Left lung (tissue), 10 donors: ENCODE measurements around the gene MORN1. TPM values are rescaled to one million over a fixed set of nuclear protein-coding genes. Genes with fewer than 3 reads are reported as not detected.

ENCODE experiments used
- ATAC-seq: fragments of 200-7000 bp; cut with Tn5 transposase; one replicate; pipeline ENCODE4 v1.9.1; 2020; ENCODE audit warnings: moderate library complexity
- DNase-seq, 4 donors: peaks; one replicate each; pipeline ENCODE4 v3.0.0-alpha.2; 2013 to 2020
- H3K27ac ChIP-seq, 2 donors: fragments of 200-600 bp; sonication (generic) in 1 of 2; one replicate each; pipeline versions ENCODE4 v1.5.0 to v1.8.0; 2020 to 2021
- H3K27me3 ChIP-seq, 2 donors: fragments of 200-600 bp; sonication (generic) in 1 of 2; one replicate each; pipeline versions ENCODE4 v1.5.0 to v1.8.0; 2020 to 2021
- H3K36me3 ChIP-seq, 2 donors: fragments of 200-600 bp; sonication (generic) in 1 of 2; one replicate each; pipeline versions ENCODE4 v1.5.0 to v1.8.0; 2020 to 2021
- H3K4me1 ChIP-seq, 2 donors: fragments of 200-600 bp; one replicate each; pipeline ENCODE4 v1.8.0; 2021
- H3K4me3 ChIP-seq, 2 donors: fragments of 200-600 bp; sonication (generic) in 1 of 2; one replicate each; pipeline versions ENCODE4 v1.5.0 to v1.8.0; 2020 to 2021; ENCODE audit warnings: mild to moderate bottlenecking in 1 of 2
- H3K9me3 ChIP-seq, 2 donors: fragments of 200-600 bp; sonication (generic) in 1 of 2; one replicate each; pipeline versions ENCODE4 v1.5.0 to v1.8.0; 2020 to 2021
- intact Hi-C, 2 donors: fragments of 100-400 bp; cut with DNase I; formaldehyde crosslinking; loops; one replicate each; pipeline versions ENCODE4 v1.11.2 to v1.14.2; 2022
- polyA plus RNA-seq, 6 donors: library from polyadenylated mRNA; unstranded; fragments of 120-200 nt; gene quantifications; one replicate each; pipeline ENCODE4 v1.2.1, GENCODE V29; 2013; ENCODE audit not compliant: insufficient read length in 6 of 6
- total RNA-seq, 2 donors: library from RNA; stranded (reverse); fragmentation: NEBNext Ultra II Directional; extraction: Animal tissue kit (Norgen Biotek cat#: 25700); gene quantifications; one replicate each; pipeline ENCODE4 v1.2.1, GENCODE V29; 2021
- TF ChIP-seq, protein P1 (sequence below), 2 donors: fragments of 200-600 bp; sonication (generic) in 1 of 2; IDR thresholded peaks; one replicate each; pipeline versions ENCODE4 v1.5.0 to v1.8.0; 2021; ENCODE audit warnings: antibody characterized with exemption in 2 of 2
- donor health status: DM: no; HTN: yes; CAD: no.
- donor health status: DM: no; HTN: no; CAD: no.

The MORN1 gene
- total and polyA plus RNA-seq, 8 donors, result 7.5 to 17.8 (median 14.1) TPM

GRCh38 chr1:2388004-2388913, 3.1 kb downstream of the MORN1 start:
- no peaks in the 10 kb centered on the region for H3K27me3 ChIP-seq
- TF ChIP-seq, protein P1, sequence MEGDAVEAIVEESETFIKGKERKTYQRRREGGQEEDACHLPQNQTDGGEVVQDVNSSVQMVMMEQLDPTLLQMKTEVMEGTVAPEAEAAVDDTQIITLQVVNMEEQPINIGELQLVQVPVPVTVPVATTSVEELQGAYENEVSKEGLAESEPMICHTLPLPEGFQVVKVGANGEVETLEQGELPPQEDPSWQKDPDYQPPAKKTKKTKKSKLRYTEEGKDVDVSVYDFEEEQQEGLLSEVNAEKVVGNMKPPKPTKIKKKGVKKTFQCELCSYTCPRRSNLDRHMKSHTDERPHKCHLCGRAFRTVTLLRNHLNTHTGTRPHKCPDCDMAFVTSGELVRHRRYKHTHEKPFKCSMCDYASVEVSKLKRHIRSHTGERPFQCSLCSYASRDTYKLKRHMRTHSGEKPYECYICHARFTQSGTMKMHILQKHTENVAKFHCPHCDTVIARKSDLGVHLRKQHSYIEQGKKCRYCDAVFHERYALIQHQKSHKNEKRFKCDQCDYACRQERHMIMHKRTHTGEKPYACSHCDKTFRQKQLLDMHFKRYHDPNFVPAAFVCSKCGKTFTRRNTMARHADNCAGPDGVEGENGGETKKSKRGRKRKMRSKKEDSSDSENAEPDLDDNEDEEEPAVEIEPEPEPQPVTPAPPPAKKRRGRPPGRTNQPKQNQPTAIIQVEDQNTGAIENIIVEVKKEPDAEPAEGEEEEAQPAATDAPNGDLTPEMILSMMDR (IDR thresholded peaks at IDR 0.05), result no peak
- intact Hi-C loops, result loop anchor here in 1 of 2 donors (10.0 kb wide), 1 partner anchor 193 kb away; the partner anchor contains the start of gene FAAP20
- H3K27ac ChIP-seq, result no peak overlapping the region
- H3K9me3 ChIP-seq, result no peaks in the 10 kb centered on the region
- peaks cover 0 to 2% of the 10 kb centered on the region in 2 donors for H3K36me3 ChIP-seq
- H3K4me3 ChIP-seq, result no peak overlapping the region
- ATAC-seq (no peak), DNase-seq (peak in 1 of 4 donors; percentile 61)
- H3K4me1 ChIP-seq, result peaks cover 13 to 21% of the 10 kb centered on the region in 2 donors

- intact Hi-C loops, result loop anchor here in 1 of 2 donors (10.0 kb wide), 1 partner anchor 192 kb away; the partner anchor contains the start of gene FAAP20
- peak in 2 of 4 donors; percentile 19 to 55 for DNase-seq
- no peaks in the 10 kb centered on the region for H3K9me3 ChIP-seq
- no peak overlapping the region for H3K27ac ChIP-seq
- no peaks in the 10 kb centered on the region for H3K36me3 ChIP-seq
- ATAC-seq, result no peak
- TF ChIP-seq, protein P1 (IDR thresholded peaks at IDR 0.05), result no peak
- H3K27me3 ChIP-seq, result no peaks in the 10 kb centered on the region
- peaks cover 6 to 15% of the 10 kb centered on the region in 2 donors for H3K4me1 ChIP-seq
- no peak overlapping the region for H3K4me3 ChIP-seq
These were observed 4.4 kb downstream of the MORN1 start for GRCh38 chr1:2386636-2387611.

DNA sequence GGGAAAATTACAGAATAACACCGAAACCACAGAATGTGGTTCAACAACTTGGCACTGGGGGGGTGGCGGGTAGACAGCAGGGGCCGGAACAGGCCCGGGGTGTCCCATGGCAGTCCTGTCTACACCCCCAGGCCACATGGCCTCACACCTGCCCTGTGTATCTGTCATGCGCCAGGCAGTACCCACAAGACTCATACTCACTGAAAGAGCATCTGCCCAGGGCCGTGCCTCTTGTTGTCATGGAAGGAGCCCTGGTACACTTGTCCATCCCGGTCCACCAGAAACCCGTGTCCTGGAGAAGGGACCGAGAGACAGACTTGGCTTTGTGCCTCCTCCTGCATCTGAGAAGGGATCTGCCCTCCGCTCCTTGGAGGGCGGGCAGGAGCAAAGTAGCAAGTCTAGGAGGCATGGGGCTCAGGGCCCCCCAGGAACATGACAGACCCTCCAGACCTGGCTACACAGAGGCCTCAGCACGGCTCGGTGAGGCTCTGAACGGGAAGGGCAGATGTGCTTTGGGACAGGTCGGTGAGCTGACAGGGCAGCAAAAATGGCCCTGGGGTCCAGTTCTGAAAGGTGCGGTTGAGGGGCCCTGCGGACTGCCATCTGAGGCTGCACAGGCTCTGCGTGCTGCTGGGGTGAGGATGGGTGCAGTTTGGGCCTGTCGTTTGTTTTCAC, 5.6 kb downstream of the MORN1 start:
- Histone ChIP-seq H3K9me3 (no peaks in the 10 kb centered on the region), H3K4me3 (no peak overlapping the region), H3K27ac (no peak overlapping the region), H3K27me3 (no peaks in the 10 kb centered on the region), H3K4me1 (peaks cover 8 to 13% of the 10 kb centered on the region in 2 donors), H3K36me3 (no peaks in the 10 kb centered on the region)
- TF ChIP-seq, protein P1 (IDR thresholded peaks at IDR 0.05), result no peak
- DNase-seq, result peak in 2 of 4 donors; percentile 27 to 63
- intact Hi-C loops, result loop anchor here in 1 of 2 donors (10.0 kb wide), 1 partner anchor 191 kb away; the partner anchor contains the start of gene FAAP20
- no peak for ATAC-seq

DNA sequence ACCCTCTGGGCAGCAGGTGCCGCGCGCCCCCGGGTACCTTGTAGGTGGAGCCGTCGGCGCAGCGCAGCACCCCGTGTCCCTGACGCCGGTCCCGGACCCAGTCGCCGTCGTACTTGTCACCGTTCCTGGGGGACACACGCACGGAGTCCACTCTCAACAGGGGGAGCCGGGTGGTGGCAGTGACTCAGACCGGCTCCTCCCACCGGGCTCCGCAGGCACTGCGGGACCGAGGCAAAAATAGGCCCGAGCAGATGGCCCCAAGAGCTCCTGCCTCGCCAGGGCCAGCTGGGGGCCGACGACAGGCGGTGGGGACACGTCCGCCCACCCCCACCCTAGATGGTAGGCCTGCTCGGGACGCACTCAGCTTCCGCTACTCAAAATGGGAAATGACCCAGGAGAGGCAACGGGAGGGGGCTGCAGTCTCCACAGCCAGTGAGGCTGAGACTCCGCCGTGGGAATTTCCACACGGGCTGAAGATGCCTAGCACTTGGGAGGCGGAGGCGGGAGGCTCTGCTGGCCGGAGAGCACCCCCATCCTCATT, 6.3 kb downstream of the MORN1 start:
- TF ChIP-seq, protein P1 (IDR thresholded peaks at IDR 0.05), result no peak
- Histone ChIP-seq H3K4me1 (peaks cover 4 to 6% of the 10 kb centered on the region in 2 donors), H3K36me3 (no peaks in the 10 kb centered on the region), H3K27ac (no peak overlapping the region), H3K9me3 (no peaks in the 10 kb centered on the region), H3K4me3 (no peak overlapping the region), H3K27me3 (no peaks in the 10 kb centered on the region)
- intact Hi-C loops, result loop anchor here in 1 of 2 donors (10.0 kb wide), 1 partner anchor 190 kb away; the partner anchor contains the start of gene FAAP20
- DNase-seq (peak in 2 of 4 donors; percentile 25 to 80), ATAC-seq (no peak)
